MM.1S (cell line): ENCODE data around the gene TMEM184B.

Experiments
- DNase-seq: peaks from one replicate; pipeline ENCODE4 v3.0.0-alpha.2; 2015
- H2AFZ ChIP-seq: fragments of 300-600 bp; sonication (generic); 2 replicates; pipeline ENCODE4 v1.6.0; 2016; ENCODE audit warnings: antibody characterized with exemption, low read length
- H3F3A ChIP-seq: fragments of 300-600 bp; sonication (generic); 2 replicates; pipeline ENCODE4 v1.6.1; 2016; ENCODE audit warnings: mild to moderate bottlenecking, antibody characterized with exemption, low read length, moderate library complexity, mixed read lengths; ENCODE audit not compliant: insufficient read depth
- H3K27ac ChIP-seq: fragments of 300-600 bp; sonication (generic); 2 replicates; pipeline ENCODE4 v1.5.1; 2016; ENCODE audit warnings: mild to moderate bottlenecking, low read length
- H3K27me3 ChIP-seq: fragments of 300-600 bp; sonication (generic); replicated peaks from 2 replicates; pipeline ENCODE4 v1.6.0; 2016; ENCODE audit warnings: low read length; ENCODE audit not compliant: insufficient read depth
- H3K36me3 ChIP-seq: fragments of 300-600 bp; sonication (generic); replicated peaks from 2 replicates; pipeline ENCODE4 v1.6.1; 2016; ENCODE audit warnings: mild to moderate bottlenecking, low read length, mixed read lengths; ENCODE audit not compliant: insufficient read depth
- H3K4me1 ChIP-seq: fragments of 300-600 bp; sonication (generic); 2 replicates; pipeline ENCODE4 v1.6.1; 2016; ENCODE audit warnings: low read length, mixed read lengths
- H3K4me2 ChIP-seq: fragments of 300-600 bp; sonication (generic); 2 replicates; pipeline ENCODE4 v1.6.0; 2016; ENCODE audit warnings: low read depth, low read length
- H3K4me3 ChIP-seq: fragments of 300-600 bp; sonication (generic); 2 replicates; pipeline ENCODE4 v1.5.1; 2016; ENCODE audit warnings: low read length, mixed read lengths
- H3K79me2 ChIP-seq: fragments of 300-600 bp; sonication (generic); 2 replicates; pipeline ENCODE4 v1.6.1; 2016; ENCODE audit warnings: mixed run types, low read length, mixed read lengths
- H3K9ac ChIP-seq: fragments of 300-600 bp; sonication (generic); 2 replicates; pipeline ENCODE4 v1.6.1; 2016; ENCODE audit warnings: low read length, mixed read lengths
- H3K9me2 ChIP-seq: fragments of 300-600 bp; sonication (generic); replicated peaks from 2 replicates; pipeline ENCODE4 v1.6.1; 2016; ENCODE audit warnings: mild to moderate bottlenecking, low read length, mixed read lengths; ENCODE audit not compliant: insufficient read depth
- H3K9me3 ChIP-seq: fragments of 300-600 bp; sonication (generic); replicated peaks from 2 replicates; pipeline ENCODE4 v1.6.1; 2016; ENCODE audit warnings: mild to moderate bottlenecking, low read length, mixed read lengths; ENCODE audit not compliant: insufficient read depth
- H4K20me1 ChIP-seq: fragments of 300-600 bp; sonication (generic); 2 replicates; pipeline ENCODE4 v1.6.1; 2016; ENCODE audit warnings: mild to moderate bottlenecking, low read length, moderate library complexity, mixed read lengths; ENCODE audit not compliant: insufficient read depth
- CTCF ChIP-seq: fragments of 300-600 bp; sonication (generic); IDR thresholded peaks from 2 replicates; pipeline ENCODE4 v1.5.1; 2016; ENCODE audit warnings: antibody characterized with exemption, low read length, mixed read lengths
- EZH2 ChIP-seq: fragments of 300-600 bp; sonication (generic); optimal IDR thresholded peaks from 2 replicates; pipeline ENCODE3; 2017; ENCODE audit warnings: low read depth, mild to moderate bottlenecking, antibody characterized with exemption, low read length, mixed read lengths
- EZH2phosphoT487 ChIP-seq: fragments of 300-600 bp; sonication (generic); IDR thresholded peaks from 2 replicates; pipeline ENCODE4 v1.6.1; 2018; ENCODE audit warnings: antibody characterized with exemption, low read length

The TMEM184B gene

DNA sequence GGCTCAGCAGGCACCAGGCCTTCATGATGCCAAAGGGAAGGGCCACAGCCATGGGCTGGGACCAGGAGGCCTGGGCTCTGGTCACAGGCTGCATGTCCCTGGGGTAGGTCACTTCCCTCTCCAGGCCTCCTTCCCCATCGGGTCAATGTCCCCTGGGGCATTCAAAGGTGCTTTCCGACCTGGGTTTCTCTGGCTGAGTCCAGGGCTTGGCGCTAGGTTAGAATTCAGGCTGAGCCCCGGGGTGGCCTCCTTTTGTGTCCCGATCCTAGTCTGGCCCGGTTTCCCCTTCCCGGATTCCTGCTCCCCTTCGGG is 58.9 kb downstream of the TMEM184B start:
- H3K9ac ChIP-seq, result peak overlapping the region; percentile 56
- no peaks in the 10 kb centered on the region for H3K9me2 ChIP-seq
- H3K27ac ChIP-seq, result peak overlapping the region; percentile 42; the same call in 1 of the 2 replicates
- H3K4me2 ChIP-seq, result peak overlapping the region; percentile 55
- TF ChIP-seq EZH2phosphoT487, result no peak
- no peak for TF ChIP-seq CTCF
- TF ChIP-seq EZH2, result no peak
- H3K4me1 ChIP-seq, result peaks cover 27% of the 10 kb centered on the region
- peak overlapping the region; percentile 53 for H3K4me3 ChIP-seq
- no peaks in the 10 kb centered on the region for H3K27me3 ChIP-seq
- H3K36me3 ChIP-seq, result no peaks in the 10 kb centered on the region
- H3K9me3 ChIP-seq, result no peaks in the 10 kb centered on the region
- DNase-seq, result no peak
- peaks cover 13% of the 10 kb centered on the region; the same call in 1 of the 2 replicates for H3F3A ChIP-seq
- H3K79me2 ChIP-seq, result peaks cover 51% of the 10 kb centered on the region
- no peaks in the 10 kb centered on the region for H4K20me1 ChIP-seq
- H2AFZ ChIP-seq, result no peak overlapping the region

DNA sequence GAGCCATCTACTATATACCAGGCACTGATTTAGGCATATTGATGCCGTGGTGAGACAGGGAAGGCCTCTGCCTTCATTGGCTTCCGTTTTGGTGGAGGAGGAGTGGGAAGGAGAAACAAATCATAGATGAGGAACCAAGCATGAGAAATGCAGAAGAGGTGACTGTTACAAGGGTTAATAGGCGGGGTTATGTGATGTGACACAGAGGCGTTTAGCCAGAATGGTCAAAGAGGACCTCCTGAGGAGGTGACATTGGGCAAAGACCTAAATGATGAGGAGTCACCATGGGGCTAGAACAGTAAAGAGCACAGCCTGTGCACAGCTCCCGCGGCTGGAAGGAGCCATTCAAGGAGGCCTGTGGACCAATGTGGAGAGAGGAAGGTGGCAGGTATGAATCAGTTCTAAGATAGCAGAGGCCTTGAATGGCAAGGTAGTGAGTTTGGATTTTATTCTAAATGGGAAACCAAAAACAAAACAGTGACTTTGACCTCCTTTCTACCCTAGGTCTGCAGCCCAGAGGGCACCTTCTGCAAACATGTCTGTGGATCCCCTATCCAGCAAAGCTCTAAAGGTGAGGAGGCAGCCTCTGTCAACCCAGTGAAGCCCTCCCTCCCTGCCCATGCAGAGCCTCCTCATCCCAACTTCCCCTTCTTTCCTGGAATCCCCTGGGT is 59.4 kb downstream of the TMEM184B start:
- H4K20me1 ChIP-seq, result no peaks in the 10 kb centered on the region
- peak overlapping the region; percentile 56; the same call in 1 of the 2 replicates for H3K9ac ChIP-seq
- no peaks in the 10 kb centered on the region for H3K27me3 ChIP-seq
- DNase-seq, result no peak
- no peaks in the 10 kb centered on the region for H3K9me2 ChIP-seq
- peak overlapping the region; percentile 53 for H3K4me3 ChIP-seq
- peak overlapping the region; percentile 42; the same call in 1 of the 2 replicates for H3K27ac ChIP-seq
- TF ChIP-seq CTCF, result no peak
- TF ChIP-seq EZH2phosphoT487, result no peak
- TF ChIP-seq EZH2, result no peak
- H3K9me3 ChIP-seq, result no peaks in the 10 kb centered on the region
- no peaks in the 10 kb centered on the region for H3K36me3 ChIP-seq
- peaks cover 12% of the 10 kb centered on the region; the same call in 1 of the 2 replicates for H3F3A ChIP-seq
- no peak overlapping the region for H2AFZ ChIP-seq
- H3K4me1 ChIP-seq, result peaks cover 22% of the 10 kb centered on the region
- peak overlapping the region; percentile 55 for H3K4me2 ChIP-seq
- peaks cover 55% of the 10 kb centered on the region for H3K79me2 ChIP-seq

GRCh38 chr22:38212442-38212841 is 60.4 kb downstream of the TMEM184B start:
- no peak for DNase-seq
- no peak for TF ChIP-seq CTCF
- no peak for TF ChIP-seq EZH2
- TF ChIP-seq EZH2phosphoT487, result no peak
- no peak overlapping the region for H3K4me2 ChIP-seq
- no peaks in the 10 kb centered on the region for H3K36me3 ChIP-seq
- H3K4me1 ChIP-seq, result peaks cover 14% of the 10 kb centered on the region
- peaks cover 12% of the 10 kb centered on the region; the same call in 1 of the 2 replicates for H3F3A ChIP-seq
- no peaks in the 10 kb centered on the region for H4K20me1 ChIP-seq
- H3K9me3 ChIP-seq, result no peaks in the 10 kb centered on the region
- H3K27ac ChIP-seq, result no peak overlapping the region
- no peaks in the 10 kb centered on the region for H3K27me3 ChIP-seq
- H3K9me2 ChIP-seq, result no peaks in the 10 kb centered on the region
- H3K9ac ChIP-seq, result no peak overlapping the region
- no peak overlapping the region for H2AFZ ChIP-seq
- peaks cover 65% of the 10 kb centered on the region for H3K79me2 ChIP-seq
- no peak overlapping the region for H3K4me3 ChIP-seq
